GM18502 (cell line): Measurements from ENCODE around the gene KRTAP19-6.
"Not testable (repeated sequence)": the region's sequence is repeated elsewhere in the genome, so short reads cannot be mapped to it uniquely, and the experiment has no call there.

Experiments used
- ATAC-seq: cut with Tn5 transposase; IDR thresholded peaks from one replicate; pipeline ENCODE4 v1.9.1; 2021; ENCODE audit warnings: mild to moderate bottlenecking; ENCODE audit not compliant: unreplicated experiment, poor library complexity

Gene KRTAP19-6, protein sequence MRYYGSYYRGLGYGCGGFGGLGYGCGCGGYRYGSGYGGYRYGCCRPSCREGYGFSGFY

GRCh38 chr21:30541764-30542163 is at the start of gene KRTAP19-6:
Gene KRTAP19-6, minus strand, starts transcription at chr21:30541864. Its CDS starts 31 bp downstream, at chr21:30541833.
- no peak for ATAC-seq

GRCh38 chr21:30590297-30590696 is 48.6 kb upstream of the KRTAP19-6 start, which contains the start of gene KRTAP22-2:
Gene KRTAP22-2, minus strand, starts transcription at chr21:30590397.
- no peak for ATAC-seq

GRCh38 chr21:30582870-30583269 is 41.2 kb upstream of the KRTAP19-6 start:
- no peak for ATAC-seq

GRCh38 chr21:30580132-30580531 is 38.5 kb upstream of the KRTAP19-6 start:
- no peak for ATAC-seq

GRCh38 chr21:30579346-30579745 is 37.7 kb upstream of the KRTAP19-6 start:
- no peak for ATAC-seq

- no peak for ATAC-seq
Observed at GRCh38 chr21:30577766-30578165, 36.1 kb upstream of the KRTAP19-6 start.

GRCh38 chr21:30567617-30568016 is 26.0 kb upstream of the KRTAP19-6 start:
- no peak for ATAC-seq

DNA sequence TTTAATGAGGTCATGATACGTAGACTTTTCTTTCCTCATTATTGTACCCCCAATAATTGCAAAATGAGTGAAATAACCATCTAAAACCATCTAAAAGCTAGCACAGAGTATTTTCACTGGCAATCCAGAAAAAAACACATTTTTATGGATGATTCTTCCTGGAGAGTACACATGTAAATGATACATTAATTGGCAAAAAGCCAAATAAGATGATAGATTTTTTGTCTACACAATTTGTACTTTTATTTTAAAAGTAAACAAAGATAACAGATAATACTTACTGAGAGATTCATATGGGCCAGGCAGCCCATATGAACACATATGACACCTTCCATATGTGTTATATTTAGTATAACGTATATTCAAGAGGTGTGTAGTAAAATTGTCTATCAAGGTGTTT is 22.0 kb upstream of the KRTAP19-6 start:
- ATAC-seq = no peak

GRCh38 chr21:30563072-30563471 is 21.4 kb upstream of the KRTAP19-6 start:
- no peak for ATAC-seq

DNA sequence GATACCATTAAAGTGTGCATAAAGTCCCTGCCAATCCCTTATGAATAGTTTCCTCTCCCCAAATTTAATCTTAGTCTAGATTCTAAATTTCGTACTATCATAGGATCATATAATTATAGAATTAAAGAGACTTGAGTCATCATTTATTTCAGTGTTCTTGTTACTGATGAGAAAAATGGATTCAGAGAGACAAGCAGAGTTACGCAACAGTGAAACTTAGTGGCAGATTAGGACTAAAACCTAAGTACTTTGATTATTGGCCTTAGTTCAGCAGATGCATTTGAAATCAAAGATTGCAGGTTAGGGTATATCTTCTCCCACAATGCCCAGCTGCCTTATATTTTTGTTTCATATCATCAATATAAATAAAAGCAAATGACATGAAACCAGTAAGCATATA is 20.3 kb upstream of the KRTAP19-6 start:
- no peak for ATAC-seq

DNA sequence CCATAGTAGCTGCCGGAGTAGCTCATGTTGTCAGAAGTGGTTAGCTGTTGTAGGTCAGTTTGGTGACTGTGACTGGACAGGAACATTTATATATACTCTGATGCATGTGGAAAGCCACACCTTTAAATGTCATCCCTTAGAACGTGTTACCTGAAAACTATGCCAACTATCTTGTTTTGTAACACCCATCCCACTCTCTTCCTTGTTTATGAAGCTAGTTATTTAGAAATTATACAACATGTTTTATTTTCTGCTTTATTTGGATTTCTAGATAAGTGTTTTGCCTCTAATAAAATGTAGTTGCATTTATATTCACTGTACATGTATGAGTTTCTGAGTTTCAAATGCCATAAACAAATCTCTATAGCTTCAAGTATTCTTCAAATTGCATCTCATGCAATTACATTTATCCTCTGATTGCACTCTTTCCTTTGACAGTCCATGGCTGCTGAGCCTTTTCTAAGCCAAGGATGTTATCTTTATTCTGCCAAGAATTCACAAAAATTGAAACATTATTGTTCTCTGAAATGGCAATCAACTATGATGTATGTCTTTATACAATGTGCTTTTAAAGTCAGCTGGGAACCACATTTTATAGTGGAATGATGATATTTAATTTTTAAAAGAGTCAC is 19.7 kb upstream of the KRTAP19-6 start, which contains the start of gene KRTAP19-7:
Gene KRTAP19-7 (minus strand): TSS at position 51 of the 632 bp plus-strand sequence. CDS start 25 bp downstream, at position 26.
- no peak for ATAC-seq

DNA sequence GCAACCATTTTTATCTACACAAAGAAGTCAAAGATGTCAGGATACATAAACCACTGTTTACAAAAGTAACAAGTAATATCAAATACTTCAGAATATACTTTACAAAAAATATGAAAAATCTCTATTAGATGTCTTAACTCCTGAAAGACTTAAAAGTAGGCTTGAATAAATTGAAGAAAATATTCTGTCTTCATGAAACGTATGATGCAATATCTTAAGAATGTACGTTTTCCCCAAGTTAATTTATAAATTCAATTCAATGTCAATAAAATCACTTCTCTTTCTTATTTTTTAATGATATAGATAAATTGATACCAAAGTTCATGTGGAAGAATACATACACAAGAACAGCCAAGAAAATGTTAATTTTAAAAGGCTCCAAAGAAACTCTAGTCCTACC is 13.4 kb upstream of the KRTAP19-6 start:
- ATAC-seq = no peak

- ATAC-seq = no peak
Observed at GRCh38 chr21:30552782-30553181, 11.1 kb upstream of the KRTAP19-6 start.

GRCh38 chr21:30518876-30519275 is 22.8 kb downstream of the KRTAP19-6 start:
- ATAC-seq = no peak

DNA sequence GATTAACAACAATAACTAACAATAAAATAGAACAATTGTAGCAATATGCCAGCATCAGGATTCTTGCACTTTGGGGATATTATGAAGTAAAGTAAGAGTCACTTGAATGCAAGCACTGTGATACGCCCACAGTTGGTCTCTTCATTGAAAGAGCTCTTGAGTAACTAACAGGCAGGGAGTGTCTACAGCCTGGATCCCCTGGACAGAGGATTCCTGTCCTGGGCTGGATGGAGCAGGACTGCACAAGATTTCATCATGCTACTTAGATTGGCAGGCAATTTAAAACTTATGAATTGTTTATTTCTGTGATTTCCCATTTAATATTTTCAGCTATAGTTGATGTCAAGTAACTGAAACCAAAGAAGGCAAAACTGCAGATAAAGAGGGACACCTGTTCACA is 26.0 kb downstream of the KRTAP19-6 start:
- ATAC-seq = no peak

GRCh38 chr21:30505621-30506205 is 36.0 kb downstream of the KRTAP19-6 start:
- not testable (repeated sequence) for ATAC-seq

- ATAC-seq = no peak
Observed at GRCh38 chr21:30502041-30502440, 39.6 kb downstream of the KRTAP19-6 start, which contains the start of gene KRTAP19-5. Gene KRTAP19-5, minus strand, starts transcription at chr21:30502141. Its CDS starts 51 bp downstream, at chr21:30502090.

DNA sequence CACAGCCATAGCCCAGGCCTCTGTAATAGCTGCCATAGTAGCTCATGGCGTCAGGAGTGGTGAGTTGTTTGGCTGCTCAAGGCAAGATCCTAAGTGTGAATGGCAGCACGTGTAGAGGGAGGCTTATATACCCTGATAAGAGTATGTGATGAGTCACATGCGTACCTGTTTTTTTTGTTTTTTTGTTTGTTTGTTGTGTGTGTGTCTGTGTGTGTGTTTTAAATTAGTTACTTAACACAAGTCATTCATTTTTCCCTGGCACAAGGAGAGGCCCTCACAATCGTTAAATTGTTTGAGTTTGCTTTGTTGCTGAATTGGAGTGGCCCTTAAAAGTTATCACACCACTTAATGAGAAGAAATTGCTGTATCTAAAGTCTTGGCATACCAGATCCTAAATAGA is 44.6 kb downstream of the KRTAP19-6 start, which contains the start of gene KRTAP19-4:
Gene KRTAP19-4 (minus strand): TSS at position 101 of the 400 bp plus-strand sequence. CDS start 55 bp downstream, at position 46.
- ATAC-seq = no peak

DNA sequence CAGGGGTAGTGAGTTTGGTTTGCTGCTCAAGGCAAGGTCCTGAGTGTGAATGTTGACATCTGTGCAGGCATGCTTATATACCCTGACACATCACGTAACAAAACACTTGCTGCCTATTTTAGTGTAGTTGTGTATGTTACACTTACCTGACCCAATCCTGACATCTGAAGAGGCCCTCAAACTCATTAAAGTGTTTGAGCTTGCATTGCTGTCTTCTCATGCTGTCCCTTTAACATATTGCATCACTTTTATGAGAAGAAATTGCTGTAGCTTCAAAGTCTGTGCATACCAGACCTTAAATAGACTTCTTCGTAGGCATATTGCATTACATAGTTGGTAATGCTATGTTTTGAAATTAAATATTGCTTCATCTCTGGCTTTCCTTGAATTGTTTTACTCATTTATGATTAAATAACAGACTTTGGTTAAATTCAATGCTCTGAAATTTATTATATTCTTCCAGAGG is 49.7 kb downstream of the KRTAP19-6 start, which contains the start of gene KRTAP19-3:
Gene KRTAP19-3 (minus strand): TSS at position 51 of the 466 bp plus-strand sequence. CDS start 56 bp downstream, outside the sequence.
- no peak for ATAC-seq
